Measurements from ENCODE around the gene KCNQ5.

GRCh38 chr6:72890671-72891070, 268.8 kb downstream of the KCNQ5 start:
- TF ChIP-seq CTCF (conservative IDR thresholded peaks at IDR 0.05 in 1 of 2, IDR thresholded peaks at IDR 0.05 in 1 of 2; ENCODE audit: low read depth in 1 of 2, low read length in 2 of 2) = no peak
- TF ChIP-seq EZH2 (IDR thresholded peaks at IDR 0.05; ENCODE audit: low read length, missing control alignments) = no peak
